NCI-H1930 (cell line): ENCODE results near the gene SRD5A3.

Source experiments
- DNase-seq, 2 experiments: peaks; one replicate each; lab custom pipeline; 2025; lab: John Stamatoyannopoulos, UW

Gene SRD5A3

DNA sequence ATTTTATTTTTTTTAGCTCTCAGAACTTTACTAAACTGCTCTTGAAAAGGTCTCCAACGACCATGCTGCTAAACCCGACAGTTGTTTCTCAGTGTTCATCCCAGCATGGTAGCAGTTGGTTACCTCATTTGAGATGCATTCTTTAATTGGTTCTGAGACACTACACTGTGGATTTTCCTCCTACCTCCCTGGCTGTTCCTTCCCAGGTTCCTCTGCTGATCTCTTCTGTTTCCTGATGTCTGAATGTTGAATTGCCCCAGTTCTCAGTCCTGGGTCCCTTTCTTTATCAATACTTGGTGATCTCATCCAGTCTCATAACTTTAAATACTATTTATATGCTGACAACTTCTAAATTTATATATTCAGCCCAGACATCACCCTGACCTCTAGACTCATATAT is 30.7 kb downstream of the SRD5A3 start:
- DNase-seq: no peak

GRCh38 chr4:55378617-55379467 is 32.8 kb downstream of the SRD5A3 start:
- DNase-seq: no peak

DNA sequence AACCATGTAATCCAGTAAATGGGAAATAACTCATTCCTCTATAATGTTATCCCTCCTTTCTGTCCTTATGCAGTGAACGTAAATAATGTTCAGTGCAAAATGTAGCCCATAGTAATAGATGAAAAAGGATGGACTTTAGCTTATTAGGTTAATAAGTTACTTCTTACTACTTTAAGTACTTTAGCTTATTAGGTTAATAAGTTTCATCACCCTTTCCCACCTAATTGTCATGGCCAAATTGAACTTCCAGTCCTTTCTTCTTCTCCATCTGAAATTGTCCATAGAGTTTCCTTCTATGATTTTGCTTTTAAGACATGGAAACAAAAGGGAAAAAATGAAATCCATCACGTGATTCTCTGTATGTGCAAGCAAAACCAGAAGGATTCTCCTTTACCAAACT is 34.5 kb downstream of the SRD5A3 start:
- DNase-seq: no peak

DNA sequence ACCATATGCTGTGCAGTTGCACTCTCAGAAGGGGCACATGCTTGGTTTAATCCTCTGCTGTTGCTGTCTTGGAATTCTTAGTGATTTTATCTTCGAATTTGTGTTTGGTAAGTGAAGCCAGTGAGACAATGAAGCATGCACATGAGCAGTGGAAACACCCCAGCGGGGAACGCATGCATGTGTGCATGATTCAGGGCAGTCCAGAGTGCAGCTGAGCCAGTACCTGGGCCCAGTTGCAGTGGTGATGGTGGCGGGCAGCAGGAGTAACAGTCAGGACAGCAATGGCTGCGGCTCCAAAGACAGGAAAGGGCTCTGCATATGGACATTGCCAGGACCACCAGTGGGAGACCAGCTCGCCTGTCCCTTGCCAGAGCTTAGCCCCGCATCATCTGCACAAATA is 35.5 kb downstream of the SRD5A3 start:
- no peak for DNase-seq

GRCh38 chr4:55382488-55383003 is 36.5 kb downstream of the SRD5A3 start:
- no peak for DNase-seq

DNA sequence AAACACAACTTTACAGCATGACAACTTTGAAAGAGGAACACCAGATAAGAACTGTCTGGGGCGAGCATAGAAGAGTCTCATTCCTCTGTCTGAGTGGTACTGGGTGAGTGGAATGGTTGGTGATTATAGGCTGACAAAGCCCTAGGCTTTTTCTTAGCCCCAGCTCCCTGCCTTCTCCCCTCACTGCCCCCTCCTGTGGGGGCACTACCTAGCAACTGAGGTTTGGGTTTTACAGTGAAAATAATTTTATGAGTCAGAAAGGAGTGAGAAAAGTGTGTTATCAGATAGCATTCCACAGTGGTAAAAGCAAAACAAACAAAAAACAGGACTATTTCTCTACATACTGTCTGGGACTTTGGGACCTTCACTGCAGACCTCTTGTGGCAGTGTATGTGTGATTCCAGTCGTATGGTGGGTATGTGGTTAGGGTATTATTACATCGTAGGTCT is 39.2 kb downstream of the SRD5A3 start:
- no peak for DNase-seq

DNA sequence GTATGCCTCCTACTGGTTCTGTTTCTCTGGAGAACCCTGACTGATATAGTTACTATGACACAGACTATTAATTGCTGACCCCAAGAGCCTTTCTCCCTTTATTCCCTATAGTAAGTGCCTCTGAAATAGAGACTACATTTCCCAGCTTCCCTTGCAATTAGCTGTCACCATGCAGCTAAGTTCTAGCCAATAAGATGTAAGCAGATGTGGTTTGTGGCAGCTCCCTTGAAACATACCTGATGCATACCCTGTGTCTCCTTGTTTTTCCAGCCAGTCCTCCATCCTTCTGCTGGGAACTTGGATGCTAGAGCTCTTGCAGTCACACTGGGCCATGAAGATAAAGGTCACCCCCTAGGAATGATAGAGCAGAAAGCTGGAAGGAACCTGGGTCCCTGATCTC is 40.0 kb downstream of the SRD5A3 start:
- no peak for DNase-seq

GRCh38 chr4:55386840-55387239 is 40.8 kb downstream of the SRD5A3 start:
- DNase-seq: no peak

DNA sequence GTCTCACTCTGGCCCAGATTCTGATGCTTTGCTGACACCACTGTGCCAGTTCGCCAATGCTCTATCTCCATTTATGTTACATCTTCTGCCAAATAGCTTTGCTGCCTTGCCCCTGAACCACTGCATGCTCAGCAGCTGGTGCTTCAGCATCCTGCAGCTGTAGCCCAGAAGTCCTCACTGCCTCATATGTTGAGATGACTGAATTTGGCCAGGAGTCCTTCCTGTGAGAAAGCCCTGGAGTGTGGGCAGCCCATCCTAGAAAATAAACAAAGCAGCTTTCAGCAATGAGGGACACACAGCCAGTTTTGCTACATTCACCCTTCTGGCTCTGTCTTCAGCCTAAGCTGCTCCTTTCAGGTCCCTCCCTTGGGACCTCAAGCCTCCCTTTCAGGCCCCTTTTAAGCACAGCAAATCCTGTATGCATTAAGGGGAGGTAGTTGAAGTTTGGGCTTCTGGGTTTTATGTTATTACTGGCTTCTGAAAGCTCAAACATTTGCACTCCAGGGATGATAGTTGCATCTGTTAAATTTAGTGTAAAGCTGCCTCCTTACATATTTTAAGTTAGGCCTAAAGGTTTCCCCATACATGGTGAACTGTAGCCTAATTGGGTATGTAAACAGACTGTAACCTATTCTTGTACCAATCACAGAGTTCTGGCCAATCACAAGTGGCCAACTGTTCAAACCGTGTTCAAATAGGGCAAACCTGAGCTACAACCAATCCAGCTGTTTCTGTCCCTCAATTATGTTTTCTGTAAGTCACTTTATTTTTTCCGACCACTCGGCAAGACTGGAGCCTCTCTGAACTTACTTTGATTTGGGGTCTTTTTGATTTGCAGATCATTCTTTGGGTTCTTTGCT is 47.6 kb downstream of the SRD5A3 start:
- no peak for DNase-seq

- no peak for DNase-seq
These were observed 49.1 kb downstream of the SRD5A3 start for GRCh38 chr4:55395218-55395528.

DNA sequence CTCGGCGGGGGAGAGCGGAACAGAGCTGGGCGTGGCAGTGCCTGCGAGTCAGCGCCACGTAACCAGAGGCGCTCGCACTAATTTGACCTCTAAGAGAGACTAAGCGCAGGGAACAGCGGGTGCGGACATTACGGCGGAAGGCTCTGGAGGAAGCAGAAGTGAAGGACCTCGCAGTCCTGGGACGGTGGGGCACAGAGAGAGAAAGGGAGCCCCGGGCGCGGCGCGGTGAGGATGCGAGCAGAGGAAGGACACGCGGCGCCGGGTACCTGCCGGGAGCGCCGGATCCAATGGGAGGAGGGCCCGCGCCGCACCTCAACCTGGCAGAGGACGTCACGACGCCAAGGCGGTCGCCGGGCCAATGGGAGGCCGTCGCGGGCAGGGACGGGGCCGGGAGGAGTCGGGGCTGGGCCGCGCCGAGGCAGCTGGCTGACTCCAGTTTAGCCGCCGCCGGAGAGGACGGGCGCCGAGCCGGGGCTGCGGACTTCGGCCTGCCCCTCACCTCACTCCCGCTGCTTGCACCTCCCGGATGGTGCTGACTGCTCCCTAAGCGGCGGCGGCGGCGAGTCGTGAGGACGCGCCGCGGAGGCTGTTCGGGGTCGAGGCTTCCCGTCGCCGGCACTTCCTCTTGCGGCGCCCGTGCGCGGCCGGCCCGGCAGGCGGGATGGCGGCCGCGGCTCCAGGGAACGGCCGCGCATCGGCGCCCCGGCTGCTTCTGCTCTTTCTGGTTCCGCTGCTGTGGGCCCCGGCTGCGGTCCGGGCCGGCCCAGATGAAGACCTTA is 49.7 kb downstream of the SRD5A3 start, which contains the start of gene TMEM165:
Gene TMEM165, plus strand, starts transcription at position 429 of the 779 bp plus-strand sequence. Its CDS starts 233 bp downstream, at position 662.
- peak; percentile 85 for DNase-seq

DNA sequence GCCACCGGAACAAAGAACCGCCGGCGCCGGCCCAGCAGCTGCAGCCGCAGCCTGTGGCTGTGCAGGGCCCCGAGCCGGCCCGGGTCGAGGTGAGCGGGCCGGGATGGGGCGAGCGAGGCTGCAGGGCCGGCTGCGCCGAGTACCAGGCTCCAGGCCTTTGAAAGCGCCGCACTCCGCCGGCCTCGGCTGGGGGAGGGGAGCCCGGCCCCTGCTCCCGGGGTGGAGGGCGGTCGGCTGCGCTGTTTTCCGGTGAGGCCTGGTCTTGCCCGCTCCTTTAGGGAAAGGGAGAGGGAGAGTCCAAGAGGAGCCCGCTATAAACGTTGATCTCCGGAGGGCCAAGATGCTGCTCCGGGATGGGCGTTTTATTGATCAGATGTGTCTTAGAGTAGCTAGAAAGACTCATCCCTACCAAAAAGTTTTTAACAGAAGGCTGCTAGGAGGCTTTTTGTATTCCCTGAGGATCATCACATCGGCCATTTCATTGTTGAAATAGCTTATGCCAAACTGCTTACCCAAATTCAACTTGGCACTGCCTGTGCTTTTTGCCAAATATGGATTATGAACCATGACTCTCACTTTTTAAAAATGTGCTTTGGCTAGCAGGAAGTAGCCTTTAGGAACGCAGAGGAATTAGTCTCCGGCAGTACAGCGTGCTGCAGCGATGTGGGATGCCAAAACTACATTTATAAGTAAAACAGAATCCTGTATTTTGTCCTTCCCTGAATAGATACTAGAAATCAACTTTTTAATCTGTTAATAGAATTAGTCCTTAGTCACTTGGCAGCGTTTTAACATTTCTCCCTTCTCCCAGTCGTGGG is 50.5 kb downstream of the SRD5A3 start:
- DNase-seq: no peak

DNA sequence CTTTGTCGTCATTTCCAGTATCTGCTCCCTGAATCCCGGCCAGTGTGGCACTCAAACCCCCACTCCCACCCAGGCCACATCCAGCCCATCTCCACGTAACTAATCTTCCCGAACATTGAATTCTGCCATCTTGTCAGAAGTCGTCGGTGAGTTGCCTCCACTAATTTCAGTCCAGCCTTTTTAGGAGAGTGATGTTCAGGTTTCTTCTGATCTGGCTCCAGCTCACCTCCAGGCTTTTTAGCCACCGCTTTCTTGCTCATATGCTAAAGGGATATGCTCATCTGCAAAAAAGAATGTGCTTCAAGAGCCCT is 51.0 kb downstream of the SRD5A3 start:
- no peak for DNase-seq

DNA sequence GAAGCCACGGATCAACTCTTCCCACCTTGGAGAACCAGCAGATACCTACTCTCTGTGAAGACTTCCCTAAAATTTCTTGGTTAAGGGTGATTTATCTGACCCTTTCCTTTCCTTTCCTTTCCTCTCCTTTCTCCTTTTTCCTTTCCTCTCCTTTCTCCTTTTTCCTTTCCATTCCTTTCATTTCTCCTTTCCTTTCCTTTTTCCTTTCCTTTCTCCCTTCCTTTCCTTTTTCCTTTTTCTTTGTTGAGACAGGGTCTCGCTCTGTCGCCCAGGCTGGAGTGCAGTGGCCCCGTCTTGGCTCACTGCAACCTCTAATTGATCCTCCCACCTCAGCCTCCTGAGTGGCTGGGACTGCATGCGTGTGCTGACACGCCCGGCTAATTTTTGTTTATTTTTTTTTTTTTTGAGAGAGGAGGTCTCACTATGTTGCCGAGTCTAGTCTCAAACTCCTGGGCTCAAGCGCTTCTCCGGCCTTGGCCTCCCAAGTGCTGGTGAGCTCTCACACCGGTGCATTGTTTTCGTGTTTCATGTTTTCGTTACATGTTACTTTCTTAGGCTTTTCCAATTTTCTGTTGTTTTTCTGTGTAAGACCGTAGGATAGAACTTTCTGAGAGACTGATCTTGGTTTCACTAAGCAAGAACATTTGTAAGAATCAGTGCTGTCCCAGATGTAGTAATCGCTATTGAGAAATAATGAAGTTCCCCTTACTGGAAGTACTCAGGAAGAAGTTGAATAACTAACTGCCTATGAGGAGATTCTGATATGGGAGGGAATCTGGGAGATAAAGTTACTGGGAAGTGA is 51.7 kb downstream of the SRD5A3 start:
- no peak for DNase-seq

- DNase-seq: no peak
These were observed 52.4 kb downstream of the SRD5A3 start for GRCh38 chr4:55398461-55398860.

DNA sequence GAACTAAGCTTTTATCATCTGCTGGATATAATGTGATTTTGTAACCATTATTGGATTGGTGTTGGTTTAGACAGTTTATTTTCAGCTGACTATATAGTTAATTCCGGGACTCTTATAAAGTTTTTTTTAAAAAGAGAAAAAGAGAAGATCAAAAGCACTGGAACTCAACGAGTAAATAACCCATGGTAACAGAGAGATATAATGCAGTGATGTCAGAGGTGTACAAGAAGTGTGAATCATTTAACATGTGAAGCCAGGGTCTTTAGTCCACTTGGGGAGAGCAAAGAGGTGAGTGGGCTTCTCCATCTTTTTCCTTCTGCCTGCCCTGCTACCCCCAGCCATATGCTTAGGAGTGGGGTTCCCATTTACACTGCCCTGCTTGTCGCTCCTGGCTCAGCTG is 52.9 kb downstream of the SRD5A3 start:
- no peak for DNase-seq

GRCh38 chr4:55399581-55399980 is 53.5 kb downstream of the SRD5A3 start:
- DNase-seq: no peak

GRCh38 chr4:55405073-55405472 is 59.0 kb downstream of the SRD5A3 start:
- no peak for DNase-seq

- no peak for DNase-seq
These were observed 60.5 kb downstream of the SRD5A3 start for GRCh38 chr4:55406545-55406944.

DNA sequence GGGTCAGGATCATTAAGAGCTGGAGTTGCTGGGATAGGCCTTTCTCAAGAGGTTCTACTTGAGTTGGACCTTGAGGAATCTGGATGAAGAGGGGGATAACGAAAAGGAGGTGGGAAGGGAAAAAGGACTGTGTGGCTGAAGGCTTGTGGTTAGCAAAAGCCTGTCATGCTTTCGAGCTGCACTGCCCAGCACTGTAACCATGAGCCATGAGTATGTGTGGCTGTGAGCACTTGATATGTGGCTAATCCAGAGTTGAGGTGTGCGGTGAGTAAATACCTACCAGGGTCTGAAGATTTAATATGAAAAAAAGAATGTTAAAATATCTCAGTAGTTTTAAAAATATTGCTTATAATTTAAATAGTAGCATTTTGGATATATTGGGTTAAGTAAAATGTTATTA is 61.1 kb downstream of the SRD5A3 start:
- DNase-seq: no peak

GRCh38 chr4:55407764-55408163 is 61.7 kb downstream of the SRD5A3 start:
- no peak for DNase-seq
